HEK293T (cell line): Measurements from ENCODE around the gene PRDM15.

Source experiments
- ARNT ChIP-seq: fragments of 450-650 bp; IDR thresholded peaks from 2 replicates; pipeline ENCODE4 v1.6.1; 2017; ENCODE audit warnings: mild to moderate bottlenecking
- FOXK2 ChIP-seq: fragments of 450-650 bp; IDR thresholded peaks from 2 replicates; pipeline ENCODE4 v1.6.1; 2016; ENCODE audit warnings: mild to moderate bottlenecking
- SP1 ChIP-seq: fragments of 450-650 bp; IDR thresholded peaks from 2 replicates; pipeline ENCODE4 v1.6.1; 2017
- SUZ12 ChIP-seq: fragments of 450-650 bp; IDR thresholded peaks from 2 replicates; pipeline ENCODE4 v1.6.1; 2016; ENCODE audit warnings: mild to moderate bottlenecking

DNA sequence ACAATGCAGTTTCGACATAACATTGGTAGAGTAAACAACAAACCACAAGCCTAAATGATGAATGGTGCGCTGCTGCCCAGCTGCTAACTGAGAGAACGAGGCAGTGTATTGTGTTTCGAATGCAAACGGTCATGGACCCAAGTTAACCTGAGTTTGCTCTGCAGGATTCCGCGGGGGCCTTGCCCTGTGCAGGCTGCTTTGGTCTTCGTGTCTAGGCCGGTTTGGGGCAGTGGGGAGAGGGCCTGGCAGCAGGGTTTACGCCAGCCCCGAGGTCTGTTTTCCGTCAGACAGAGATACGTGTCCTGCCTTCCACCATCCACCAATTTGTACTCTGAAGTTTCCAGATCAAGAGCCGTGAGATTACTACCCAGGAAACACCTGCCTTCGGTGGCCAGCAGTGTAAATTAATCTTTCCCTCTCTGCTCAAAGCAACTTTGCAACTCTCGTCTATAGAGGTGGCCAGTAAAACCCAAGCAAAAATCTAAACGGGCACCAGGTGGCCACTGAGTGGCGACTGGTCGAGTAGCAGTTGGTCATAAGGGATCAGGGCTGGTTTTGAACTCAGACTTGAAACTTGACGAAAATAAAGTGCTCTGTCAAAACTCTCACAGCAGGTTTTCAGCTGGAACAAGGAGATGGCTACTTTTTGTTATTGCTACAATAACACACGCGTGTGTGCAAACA lies 6.3 kb upstream of the PRDM15 start:
- TF ChIP-seq SP1 (no peak), SUZ12 (no peak), FOXK2 (no peak), ARNT (no peak)
